ENCODE results near the gene KCNMB4.

DNA sequence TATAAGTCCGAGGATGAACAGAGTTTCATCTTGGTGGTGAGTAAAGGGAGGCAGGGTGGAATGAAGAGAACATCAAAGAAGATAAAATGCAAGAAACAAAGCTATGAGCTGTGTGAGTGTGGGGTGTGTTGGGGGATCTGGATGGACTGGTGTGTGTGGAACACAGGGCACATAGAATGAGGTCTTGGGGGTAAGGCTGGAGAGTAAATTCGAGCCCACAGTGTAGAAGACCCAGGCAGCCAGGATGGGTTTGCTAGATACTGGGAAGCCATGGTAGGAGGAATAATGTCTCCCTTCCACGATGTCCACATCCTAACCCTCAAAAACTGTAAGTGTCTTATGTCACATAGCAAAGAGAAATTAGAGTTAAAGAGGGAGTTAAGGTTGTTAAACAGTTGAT is 6.8 kb downstream of the KCNMB4 start:
- TF ChIP-seq CTCF (conservative IDR thresholded peaks at IDR 0.05) (no peak), EZH2 (IDR thresholded peaks at IDR 0.05; ENCODE audit: low read depth) (no peak)
